Measurements from ENCODE around the gene FXYD3. TPM values are rescaled to one million over a fixed set of nuclear protein-coding genes. Genes with fewer than 3 reads are reported as not detected.

The FXYD3 gene
- total and polyA plus RNA-seq, 2 experiments from 2014 or later = 225 to 542 TPM

DNA sequence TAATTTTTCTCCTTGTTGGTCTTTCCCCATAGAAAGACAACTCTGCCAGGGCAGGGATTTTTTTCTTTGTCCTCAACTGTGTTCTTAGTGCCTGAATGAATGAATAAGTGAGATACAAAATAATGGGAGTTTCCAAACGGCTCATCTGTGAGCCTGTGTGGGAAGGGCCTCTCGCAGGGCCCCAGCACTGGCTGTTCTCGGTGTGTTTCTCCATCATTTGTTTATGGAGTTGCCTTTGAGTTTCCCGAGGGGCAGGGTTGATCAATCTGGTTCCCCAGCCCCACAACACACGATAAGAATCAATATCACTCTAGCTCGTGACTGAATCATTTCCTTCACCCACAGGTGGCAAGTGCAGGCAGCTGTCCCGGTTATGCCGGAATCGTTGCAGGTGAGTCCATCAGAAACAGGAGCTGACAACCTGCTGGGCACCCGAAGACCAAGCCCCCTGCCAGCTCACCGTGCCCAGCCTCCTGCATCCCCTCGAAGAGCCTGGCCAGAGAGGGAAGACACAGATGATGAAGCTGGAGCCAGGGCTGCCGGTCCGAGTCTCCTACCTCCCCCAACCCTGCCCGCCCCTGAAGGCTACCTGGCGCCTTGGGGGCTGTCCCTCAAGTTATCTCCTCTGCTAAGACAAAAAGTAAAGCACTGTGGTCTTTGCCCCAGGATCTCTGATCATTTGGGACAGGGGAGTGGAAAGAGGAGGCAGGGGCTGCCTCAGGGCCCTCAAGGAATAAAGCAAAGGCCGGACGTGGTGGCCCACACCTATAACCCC, 53.8 kb downstream of the FXYD3 start:
- TF ChIP-seq EZH2phosphoT487 (IDR thresholded peaks at IDR 0.05; ENCODE audit: low read depth, severe bottlenecking, unreplicated experiment) = no peak
- TF ChIP-seq EZH2 (IDR thresholded peaks at IDR 0.05; ENCODE audit: borderline replicate concordance) = no peak
- TF ChIP-seq, protein P1, sequence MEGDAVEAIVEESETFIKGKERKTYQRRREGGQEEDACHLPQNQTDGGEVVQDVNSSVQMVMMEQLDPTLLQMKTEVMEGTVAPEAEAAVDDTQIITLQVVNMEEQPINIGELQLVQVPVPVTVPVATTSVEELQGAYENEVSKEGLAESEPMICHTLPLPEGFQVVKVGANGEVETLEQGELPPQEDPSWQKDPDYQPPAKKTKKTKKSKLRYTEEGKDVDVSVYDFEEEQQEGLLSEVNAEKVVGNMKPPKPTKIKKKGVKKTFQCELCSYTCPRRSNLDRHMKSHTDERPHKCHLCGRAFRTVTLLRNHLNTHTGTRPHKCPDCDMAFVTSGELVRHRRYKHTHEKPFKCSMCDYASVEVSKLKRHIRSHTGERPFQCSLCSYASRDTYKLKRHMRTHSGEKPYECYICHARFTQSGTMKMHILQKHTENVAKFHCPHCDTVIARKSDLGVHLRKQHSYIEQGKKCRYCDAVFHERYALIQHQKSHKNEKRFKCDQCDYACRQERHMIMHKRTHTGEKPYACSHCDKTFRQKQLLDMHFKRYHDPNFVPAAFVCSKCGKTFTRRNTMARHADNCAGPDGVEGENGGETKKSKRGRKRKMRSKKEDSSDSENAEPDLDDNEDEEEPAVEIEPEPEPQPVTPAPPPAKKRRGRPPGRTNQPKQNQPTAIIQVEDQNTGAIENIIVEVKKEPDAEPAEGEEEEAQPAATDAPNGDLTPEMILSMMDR (IDR thresholded peaks at IDR 0.05; ENCODE audit: poor library complexity) = no peak
- no peaks in the 10 kb centered on the region for H3K79me2 ChIP-seq
- H3K4me1 ChIP-seq (ENCODE audit: insufficient read depth) = no peaks in the 10 kb centered on the region
- WGBS (ENCODE audit: low lambda C conversion rate, missing lambda C conversion rate) = 82% methylated on average over 17 of the region's 18 CpGs
- DNase-seq (ENCODE audit: low spot score) = no peak
- H4K20me1 ChIP-seq (ENCODE audit: insufficient read depth, poor library complexity, severe bottlenecking) = no peaks in the 10 kb centered on the region
- H2AFZ ChIP-seq = no peak overlapping the region
- no peak overlapping the region for H3K27ac ChIP-seq
- no peaks in the 10 kb centered on the region for H3K36me3 ChIP-seq (replicated peaks; ENCODE audit: insufficient read depth, low read depth)
- no peaks in the 10 kb centered on the region for H3K27me3 ChIP-seq
- H3K4me3 ChIP-seq = no peak overlapping the region
- no peaks in the 10 kb centered on the region for H3K9me3 ChIP-seq (ENCODE audit: low read depth)
- H3K9me2 ChIP-seq (replicated peaks; ENCODE audit: insufficient read depth) = no peaks in the 10 kb centered on the region
- H3K4me2 ChIP-seq = no peak overlapping the region

DNA sequence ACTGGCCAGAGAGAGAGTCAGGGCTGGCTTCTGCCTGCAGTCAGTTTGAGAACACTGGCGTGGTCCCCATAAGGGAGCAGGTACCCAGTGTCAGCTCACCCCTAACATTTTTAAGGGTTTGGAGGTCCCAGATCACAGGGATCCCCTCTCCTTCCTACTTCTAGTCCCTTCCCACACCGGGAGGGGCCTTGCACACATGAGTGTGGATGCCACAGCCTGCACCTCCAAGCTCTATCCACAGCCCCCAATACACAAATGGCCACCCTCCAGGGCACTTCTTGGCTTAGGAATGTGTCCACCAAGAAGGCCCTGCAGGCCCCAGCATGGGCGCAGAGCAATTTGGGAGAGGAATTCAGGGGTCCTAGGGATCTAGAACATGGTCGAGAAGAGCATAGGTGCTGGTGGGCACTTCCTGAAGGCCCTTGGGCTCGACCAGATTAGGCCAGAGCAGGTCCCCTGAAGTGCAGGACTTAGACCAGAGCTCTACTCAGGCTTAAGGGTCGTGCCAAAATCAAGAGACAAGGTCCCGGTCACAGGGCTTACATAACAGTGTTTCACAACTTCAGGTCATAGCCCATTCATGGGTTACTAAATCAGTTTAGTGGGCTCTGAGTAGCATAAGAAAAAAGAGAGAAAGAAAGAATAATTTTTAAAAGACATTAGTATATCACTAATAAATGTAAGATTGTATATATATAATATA, 54.9 kb downstream of the FXYD3 start:
- Histone ChIP-seq H2AFZ (no peak overlapping the region), H3K79me2 (no peaks in the 10 kb centered on the region), H3K4me2 (no peak overlapping the region), H3K9me2 (replicated peaks; ENCODE audit: insufficient read depth) (no peaks in the 10 kb centered on the region), H3K4me1 (ENCODE audit: insufficient read depth) (no peaks in the 10 kb centered on the region), H3K27me3 (no peaks in the 10 kb centered on the region), H3K4me3 (no peak overlapping the region), H3K27ac (no peak overlapping the region), H3K9me3 (ENCODE audit: low read depth) (no peaks in the 10 kb centered on the region), H4K20me1 (ENCODE audit: insufficient read depth, poor library complexity, severe bottlenecking) (no peaks in the 10 kb centered on the region), H3K36me3 (replicated peaks; ENCODE audit: insufficient read depth, low read depth) (no peaks in the 10 kb centered on the region)
- 80% methylated on average over 7 of the region's 7 CpGs for WGBS (ENCODE audit: low lambda C conversion rate, missing lambda C conversion rate)
- no peak for DNase-seq (ENCODE audit: low spot score)
- TF ChIP-seq, protein P1 (IDR thresholded peaks at IDR 0.05; ENCODE audit: poor library complexity) = no peak
- TF ChIP-seq EZH2 (IDR thresholded peaks at IDR 0.05; ENCODE audit: borderline replicate concordance) (no peak), EZH2phosphoT487 (IDR thresholded peaks at IDR 0.05; ENCODE audit: low read depth, severe bottlenecking, unreplicated experiment) (no peak)

DNA sequence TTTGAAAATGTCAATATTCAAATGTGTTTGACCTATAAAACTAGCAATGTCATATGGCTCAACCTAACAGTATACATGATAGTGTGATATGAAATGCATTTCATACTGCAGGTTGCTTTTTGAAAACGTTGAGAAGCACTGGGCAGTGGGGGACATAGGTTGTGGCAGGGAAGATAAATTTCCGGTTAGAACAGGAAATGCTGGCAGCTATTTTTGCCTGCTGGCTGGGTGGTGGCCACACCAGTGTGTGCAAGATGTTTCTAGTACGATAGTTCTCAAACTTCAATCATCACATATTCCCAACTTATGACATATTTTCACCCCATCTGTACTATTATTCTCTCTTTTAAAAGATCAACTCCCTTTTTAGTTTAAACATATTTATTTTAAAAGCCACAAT, 56.1 kb downstream of the FXYD3 start:
- no peak overlapping the region for H2AFZ ChIP-seq
- H3K4me2 ChIP-seq = no peak overlapping the region
- no peak overlapping the region for H3K4me3 ChIP-seq
- DNase-seq (ENCODE audit: low spot score) = no peak
- WGBS (ENCODE audit: low lambda C conversion rate, missing lambda C conversion rate) = 77% methylated on average over 3 of the region's 3 CpGs
- no peaks in the 10 kb centered on the region for H3K36me3 ChIP-seq (replicated peaks; ENCODE audit: insufficient read depth, low read depth)
- H3K9me2 ChIP-seq (replicated peaks; ENCODE audit: insufficient read depth) = no peaks in the 10 kb centered on the region
- H3K27me3 ChIP-seq = no peaks in the 10 kb centered on the region
- no peaks in the 10 kb centered on the region for H3K9me3 ChIP-seq (ENCODE audit: low read depth)
- H4K20me1 ChIP-seq (ENCODE audit: insufficient read depth, poor library complexity, severe bottlenecking) = no peaks in the 10 kb centered on the region
- no peaks in the 10 kb centered on the region for H3K4me1 ChIP-seq (ENCODE audit: insufficient read depth)
- TF ChIP-seq EZH2phosphoT487 (IDR thresholded peaks at IDR 0.05; ENCODE audit: low read depth, severe bottlenecking, unreplicated experiment) = no peak
- TF ChIP-seq, protein P1 (IDR thresholded peaks at IDR 0.05; ENCODE audit: poor library complexity) = no peak
- H3K79me2 ChIP-seq = no peaks in the 10 kb centered on the region
- H3K27ac ChIP-seq = no peak overlapping the region

Small RNA genes lying within 50 kb of the gene (small RNA-seq; reads per million reads assigned to genes)
- not detected for gene AC020907.2

Other genes with a start within 250 kb of the FXYD3 start
- gene ZNF30, start 188.9 kb upstream of the FXYD3 start, total RNA-seq = 3.0 and 3.2 TPM in 2 replicates
- gene ZNF30, start 188.9 kb upstream of the FXYD3 start, polyA plus RNA-seq = 1.1 and 1.2 TPM in 2 replicates
- 9.5 and 10.6 TPM in 2 replicates for gene ZNF792, start 151.6 kb upstream of the FXYD3 start, total RNA-seq
- 3.5 and 3.6 TPM in 2 replicates for gene ZNF792, start 151.6 kb upstream of the FXYD3 start, polyA plus RNA-seq
- 34.8 and 35.4 TPM in 2 replicates for gene GRAMD1A, start 115.5 kb upstream of the FXYD3 start, total RNA-seq
- 80.2 and 92.4 TPM in 2 replicates for gene GRAMD1A, start 115.5 kb upstream of the FXYD3 start, polyA plus RNA-seq
- 0.20 and 0.60 TPM in 2 replicates for gene SCN1B, start 85.4 kb upstream of the FXYD3 start, total RNA-seq
- 2.5 and 3.1 TPM in 2 replicates for gene SCN1B, start 85.4 kb upstream of the FXYD3 start, polyA plus RNA-seq
- gene HPN, start 74.1 kb upstream of the FXYD3 start, total RNA-seq = 150 and 162 TPM in 2 replicates
- gene HPN, start 74.1 kb upstream of the FXYD3 start, polyA plus RNA-seq = 206 and 241 TPM in 2 replicates
- gene LGI4, start 19.2 kb downstream of the FXYD3 start, total RNA-seq = 2.4 and 6.3 TPM in 2 replicates
- 5.2 and 8.8 TPM in 2 replicates for gene LGI4, start 19.2 kb downstream of the FXYD3 start, polyA plus RNA-seq
- gene FXYD1, start 23.0 kb downstream of the FXYD3 start, total RNA-seq = 2.9 and 7.5 TPM in 2 replicates
- gene FXYD1, start 23.0 kb downstream of the FXYD3 start, polyA plus RNA-seq = 18.5 and 22.0 TPM in 2 replicates
- 0.27 TPM in 1 of 2 replicates, not detected in the other for gene FXYD7, start 27.4 kb downstream of the FXYD3 start, total RNA-seq
- gene FXYD7, start 27.4 kb downstream of the FXYD3 start, polyA plus RNA-seq = 0.22 and 0.46 TPM in 2 replicates
- gene FXYD5, start 38.9 kb downstream of the FXYD3 start, total RNA-seq = 36.4 and 42.8 TPM in 2 replicates
- 81.1 and 90.2 TPM in 2 replicates for gene FXYD5, start 38.9 kb downstream of the FXYD3 start, polyA plus RNA-seq
- 0.56 TPM in 1 of 2 replicates, not detected in the other for gene FAM187B, start 112.9 kb downstream of the FXYD3 start, total RNA-seq
- gene FAM187B, start 112.9 kb downstream of the FXYD3 start, polyA plus RNA-seq = not detected in 2 replicates
- gene LSR, start 133.2 kb downstream of the FXYD3 start, total RNA-seq = 89.9 and 113 TPM in 2 replicates
- gene LSR, start 133.2 kb downstream of the FXYD3 start, polyA plus RNA-seq = 255 and 296 TPM in 2 replicates
- 55.6 and 61.4 TPM in 2 replicates for gene USF2, start 153.1 kb downstream of the FXYD3 start, total RNA-seq
- gene USF2, start 153.1 kb downstream of the FXYD3 start, polyA plus RNA-seq = 30.2 and 35.0 TPM in 2 replicates
- 5.1 and 7.0 TPM in 2 replicates for gene HAMP, start 166.7 kb downstream of the FXYD3 start, total RNA-seq
- gene HAMP, start 166.7 kb downstream of the FXYD3 start, polyA plus RNA-seq = 49.3 and 55.8 TPM in 2 replicates
- 2.8 TPM in 1 of 2 replicates, not detected in the other for gene MAG, start 176.3 kb downstream of the FXYD3 start, total RNA-seq
- 0.47 and 0.81 TPM in 2 replicates for gene MAG, start 176.3 kb downstream of the FXYD3 start, polyA plus RNA-seq
- 1.6 and 3.5 TPM in 2 replicates for gene CD22, start 213.4 kb downstream of the FXYD3 start, total RNA-seq
- 1.9 TPM in 1 of 2 replicates, not detected in the other for gene CD22, start 213.4 kb downstream of the FXYD3 start, polyA plus RNA-seq
- gene FFAR1, start 232.1 kb downstream of the FXYD3 start, total RNA-seq = not detected in 2 replicates
- gene FFAR1, start 232.1 kb downstream of the FXYD3 start, polyA plus RNA-seq = not detected in 2 replicates
- 0.80 and 1.6 TPM in 2 replicates for gene FFAR3, start 242.6 kb downstream of the FXYD3 start, total RNA-seq
- 2.4 TPM in 1 of 2 replicates, not detected in the other for gene FFAR3, start 242.6 kb downstream of the FXYD3 start, polyA plus RNA-seq